Ishikawa (cell line): ENCODE results near the gene ASPSCR1.

Source experiments
- CEBPB ChIP-seq: IDR thresholded peaks from 2 replicates; pipeline ENCODE4 v1.6.1; 2012
- CREB1 ChIP-seq: IDR thresholded peaks from 2 replicates; pipeline ENCODE4 v1.6.1; 2012; ENCODE audit warnings: low read depth
- EP300 ChIP-seq: IDR thresholded peaks from 2 replicates; pipeline ENCODE4 v1.6.1; 2012; ENCODE audit warnings: borderline replicate concordance
- FOXM1 ChIP-seq: IDR thresholded peaks from 2 replicates; pipeline ENCODE4 v1.6.1; 2012; ENCODE audit warnings: low read depth, borderline replicate concordance
- NFIC ChIP-seq: IDR thresholded peaks from 2 replicates; pipeline ENCODE4 v1.6.1; 2012
- RAD21 ChIP-seq: IDR thresholded peaks from 2 replicates; pipeline ENCODE4 v1.6.1; 2012; ENCODE audit warnings: low read depth
- TAF1 ChIP-seq: IDR thresholded peaks from 2 replicates; pipeline ENCODE4 v1.6.1; 2012; ENCODE audit warnings: low read depth, mild to moderate bottlenecking
- TCF12 ChIP-seq: IDR thresholded peaks from 2 replicates; pipeline ENCODE4 v1.6.1; 2012; ENCODE audit warnings: low read depth
- YY1 ChIP-seq: IDR thresholded peaks from 2 replicates; pipeline ENCODE4 v1.6.1; 2012; ENCODE audit warnings: low read depth
- TF ChIP-seq, protein P1 (sequence below): IDR thresholded peaks from 2 replicates; pipeline ENCODE4 v1.6.1; 2012

GRCh38 chr17:82037889-82038195, 60.4 kb downstream of the ASPSCR1 start:
- TF ChIP-seq YY1, result no peak
- TF ChIP-seq CREB1, result no peak
- TF ChIP-seq, protein P1, sequence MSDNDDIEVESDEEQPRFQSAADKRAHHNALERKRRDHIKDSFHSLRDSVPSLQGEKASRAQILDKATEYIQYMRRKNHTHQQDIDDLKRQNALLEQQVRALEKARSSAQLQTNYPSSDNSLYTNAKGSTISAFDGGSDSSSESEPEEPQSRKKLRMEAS, result no peak
- no peak for TF ChIP-seq TAF1
- no peak for TF ChIP-seq EP300
- TF ChIP-seq TCF12, result no peak
- no peak for TF ChIP-seq RAD21
- TF ChIP-seq CEBPB, result no peak
- TF ChIP-seq FOXM1, result no peak
- TF ChIP-seq NFIC, result no peak
